ENCODE measurements around the gene NPAS3. TPM values are rescaled to one million over a fixed set of nuclear protein-coding genes. Genes with fewer than 3 reads are reported as not detected.
A peak's percentile ranks its signal among the peaks of the same experiment; 100 is the strongest.

NPAS3 gene
- polyA plus RNA-seq, 2 of the 4 experiments (the other 2 are of a cell fraction), result not detected

DNA sequence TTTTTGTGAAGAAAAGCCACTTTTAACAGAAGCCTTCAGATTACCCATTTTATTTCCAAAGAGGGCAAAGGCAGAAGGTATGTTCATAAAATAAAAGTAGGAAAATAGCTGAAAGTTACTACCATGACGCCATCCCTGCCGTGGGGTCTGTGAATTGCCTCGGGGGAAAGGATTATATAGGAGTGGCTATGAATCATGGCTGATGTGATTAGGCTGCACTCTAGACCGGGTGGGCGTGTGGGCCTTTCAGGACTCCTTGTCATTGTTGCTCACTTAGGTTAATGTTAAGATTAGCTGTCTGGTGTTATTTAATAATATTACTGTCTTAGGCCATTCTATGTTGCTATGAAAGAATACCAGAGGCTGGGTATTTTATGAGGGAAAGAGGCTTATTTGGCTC lies 816.7 kb downstream of the NPAS3 start (continued):
- TF ChIP-seq ESRRA (IDR thresholded peaks at IDR 0.05; ENCODE audit: borderline replicate concordance, low read length) (no peak), GATA3 (IDR thresholded peaks at IDR 0.05; ENCODE audit: borderline replicate concordance) (no peak), BHLHE40 (IDR thresholded peaks at IDR 0.05; ENCODE audit: low read depth, low read length) (no peak), NPAS2 (CRISPR knock-in tag; IDR thresholded peaks at IDR 0.05; ENCODE audit: borderline replicate concordance) (no peak), CEBPB (IDR thresholded peaks at IDR 0.05) (no peak), MAFK (IDR thresholded peaks at IDR 0.05; ENCODE audit: partially characterized antibody) (no peak), JUNB (IDR thresholded peaks at IDR 0.05) (no peak)
- TF ChIP-seq, protein P1, sequence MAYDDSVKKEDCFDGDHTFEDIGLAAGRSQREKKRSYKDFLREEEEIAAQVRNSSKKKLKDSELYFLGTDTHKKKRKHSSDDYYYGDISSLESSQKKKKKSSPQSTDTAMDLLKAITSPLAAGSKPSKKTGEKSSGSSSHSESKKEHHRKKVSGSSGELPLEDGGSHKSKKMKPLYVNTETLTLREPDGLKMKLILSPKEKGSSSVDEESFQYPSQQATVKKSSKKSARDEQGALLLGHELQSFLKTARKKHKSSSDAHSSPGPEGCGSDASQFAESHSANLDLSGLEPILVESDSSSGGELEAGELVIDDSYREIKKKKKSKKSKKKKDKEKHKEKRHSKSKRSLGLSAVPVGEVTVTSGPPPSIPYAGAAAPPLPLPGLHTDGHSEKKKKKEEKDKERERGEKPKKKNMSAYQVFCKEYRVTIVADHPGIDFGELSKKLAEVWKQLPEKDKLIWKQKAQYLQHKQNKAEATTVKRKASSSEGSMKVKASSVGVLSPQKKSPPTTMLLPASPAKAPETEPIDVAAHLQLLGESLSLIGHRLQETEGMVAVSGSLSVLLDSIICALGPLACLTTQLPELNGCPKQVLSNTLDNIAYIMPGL (CRISPR knock-in tag; IDR thresholded peaks at IDR 0.05; ENCODE audit: borderline replicate concordance), result no peak

DNA sequence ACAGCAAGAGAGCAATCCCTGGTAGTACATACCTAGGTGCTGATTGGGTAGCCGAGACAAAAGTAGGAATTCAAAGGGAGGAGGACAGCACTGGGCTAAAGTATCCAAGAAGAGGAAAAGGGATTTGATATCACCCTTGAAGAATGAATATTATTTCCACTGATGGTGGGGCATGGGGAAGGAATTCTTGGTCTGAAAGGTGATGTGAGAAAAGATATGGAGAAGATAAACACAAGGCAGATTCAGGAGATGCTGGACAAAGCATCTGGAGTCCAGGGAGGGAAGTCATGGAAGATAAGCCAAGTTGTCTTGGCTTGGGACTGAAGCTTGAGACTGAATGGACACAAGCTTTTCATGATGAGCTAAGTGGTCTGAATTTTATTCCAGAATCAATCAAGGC lies 818.2 kb downstream of the NPAS3 start:
- FAIRE-seq (no peak), ATAC-seq (no peak), DNase-seq (ENCODE audit: low read depth in 1 of 2, low spot score in 1 of 2) (no peak)
- no peak overlapping the region for H3K4me2 ChIP-seq
- 4% methylated on average over 1 of the region's 1 CpG for WGBS (ENCODE audit: missing lambda C conversion rate)
- POLR2A ChIA-PET, result no interaction called here
- CTCF ChIA-PET, result no interaction called here
- no peak overlapping the region for H3K4me3 ChIP-seq
- H3K9me3 ChIP-seq, result no peaks in the 10 kb centered on the region
- H3K4me1 ChIP-seq, result no peaks in the 10 kb centered on the region
- no peak overlapping the region for H3K27ac ChIP-seq
- TF ChIP-seq CHD4 (IDR thresholded peaks at IDR 0.05; ENCODE audit: borderline replicate concordance), result no peak
- no peak for TF ChIP-seq TFCP2L1 (CRISPR knock-in tag; IDR thresholded peaks at IDR 0.05)
- TF ChIP-seq, protein P2, sequence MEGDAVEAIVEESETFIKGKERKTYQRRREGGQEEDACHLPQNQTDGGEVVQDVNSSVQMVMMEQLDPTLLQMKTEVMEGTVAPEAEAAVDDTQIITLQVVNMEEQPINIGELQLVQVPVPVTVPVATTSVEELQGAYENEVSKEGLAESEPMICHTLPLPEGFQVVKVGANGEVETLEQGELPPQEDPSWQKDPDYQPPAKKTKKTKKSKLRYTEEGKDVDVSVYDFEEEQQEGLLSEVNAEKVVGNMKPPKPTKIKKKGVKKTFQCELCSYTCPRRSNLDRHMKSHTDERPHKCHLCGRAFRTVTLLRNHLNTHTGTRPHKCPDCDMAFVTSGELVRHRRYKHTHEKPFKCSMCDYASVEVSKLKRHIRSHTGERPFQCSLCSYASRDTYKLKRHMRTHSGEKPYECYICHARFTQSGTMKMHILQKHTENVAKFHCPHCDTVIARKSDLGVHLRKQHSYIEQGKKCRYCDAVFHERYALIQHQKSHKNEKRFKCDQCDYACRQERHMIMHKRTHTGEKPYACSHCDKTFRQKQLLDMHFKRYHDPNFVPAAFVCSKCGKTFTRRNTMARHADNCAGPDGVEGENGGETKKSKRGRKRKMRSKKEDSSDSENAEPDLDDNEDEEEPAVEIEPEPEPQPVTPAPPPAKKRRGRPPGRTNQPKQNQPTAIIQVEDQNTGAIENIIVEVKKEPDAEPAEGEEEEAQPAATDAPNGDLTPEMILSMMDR (IDR thresholded peaks at IDR 0.05), result no peak
- no peak for TF ChIP-seq CBX8 (IDR thresholded peaks at IDR 0.05)
- TF ChIP-seq NR3C1 (IDR thresholded peaks at IDR 0.05), result no peak
- TF ChIP-seq, protein P3, sequence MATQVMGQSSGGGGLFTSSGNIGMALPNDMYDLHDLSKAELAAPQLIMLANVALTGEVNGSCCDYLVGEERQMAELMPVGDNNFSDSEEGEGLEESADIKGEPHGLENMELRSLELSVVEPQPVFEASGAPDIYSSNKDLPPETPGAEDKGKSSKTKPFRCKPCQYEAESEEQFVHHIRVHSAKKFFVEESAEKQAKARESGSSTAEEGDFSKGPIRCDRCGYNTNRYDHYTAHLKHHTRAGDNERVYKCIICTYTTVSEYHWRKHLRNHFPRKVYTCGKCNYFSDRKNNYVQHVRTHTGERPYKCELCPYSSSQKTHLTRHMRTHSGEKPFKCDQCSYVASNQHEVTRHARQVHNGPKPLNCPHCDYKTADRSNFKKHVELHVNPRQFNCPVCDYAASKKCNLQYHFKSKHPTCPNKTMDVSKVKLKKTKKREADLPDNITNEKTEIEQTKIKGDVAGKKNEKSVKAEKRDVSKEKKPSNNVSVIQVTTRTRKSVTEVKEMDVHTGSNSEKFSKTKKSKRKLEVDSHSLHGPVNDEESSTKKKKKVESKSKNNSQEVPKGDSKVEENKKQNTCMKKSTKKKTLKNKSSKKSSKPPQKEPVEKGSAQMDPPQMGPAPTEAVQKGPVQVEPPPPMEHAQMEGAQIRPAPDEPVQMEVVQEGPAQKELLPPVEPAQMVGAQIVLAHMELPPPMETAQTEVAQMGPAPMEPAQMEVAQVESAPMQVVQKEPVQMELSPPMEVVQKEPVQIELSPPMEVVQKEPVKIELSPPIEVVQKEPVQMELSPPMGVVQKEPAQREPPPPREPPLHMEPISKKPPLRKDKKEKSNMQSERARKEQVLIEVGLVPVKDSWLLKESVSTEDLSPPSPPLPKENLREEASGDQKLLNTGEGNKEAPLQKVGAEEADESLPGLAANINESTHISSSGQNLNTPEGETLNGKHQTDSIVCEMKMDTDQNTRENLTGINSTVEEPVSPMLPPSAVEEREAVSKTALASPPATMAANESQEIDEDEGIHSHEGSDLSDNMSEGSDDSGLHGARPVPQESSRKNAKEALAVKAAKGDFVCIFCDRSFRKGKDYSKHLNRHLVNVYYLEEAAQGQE (IDR thresholded peaks at IDR 0.05), result no peak
- no peak for TF ChIP-seq EHF (CRISPR knock-in tag; IDR thresholded peaks at IDR 0.05)
- TF ChIP-seq GATA3 (IDR thresholded peaks at IDR 0.05; ENCODE audit: borderline replicate concordance), result no peak
- no peak for TF ChIP-seq BHLHE40 (IDR thresholded peaks at IDR 0.05; ENCODE audit: low read depth, low read length)

DNA sequence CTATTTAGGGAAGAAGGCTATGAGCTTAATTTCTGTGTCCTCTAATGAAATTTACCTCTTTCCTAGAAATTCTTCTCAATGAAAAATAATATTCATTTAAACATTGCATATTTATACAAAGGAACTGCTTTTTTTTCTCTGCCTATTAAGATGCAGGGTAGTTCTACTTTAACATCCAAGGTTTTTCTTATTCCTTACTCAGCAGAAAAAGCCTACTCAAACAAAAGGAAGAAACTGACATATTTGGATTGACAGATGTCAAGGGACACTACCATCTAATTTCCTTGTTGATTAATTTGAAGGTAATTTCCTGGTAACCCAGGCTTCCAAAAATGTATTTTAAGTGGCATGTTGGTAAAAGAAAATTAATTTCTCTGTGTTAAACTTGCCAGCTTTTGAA lies 819.9 kb downstream of the NPAS3 start:
- no peaks in the 10 kb centered on the region for H3K4me1 ChIP-seq
- no peak overlapping the region for H3K4me2 ChIP-seq
- no peak overlapping the region for H3K4me3 ChIP-seq
- no peak for DNase-seq (ENCODE audit: low read depth in 1 of 2, low spot score in 1 of 2)
- no peaks in the 10 kb centered on the region for H3K9me3 ChIP-seq
- CTCF ChIA-PET, result interaction anchor here (1.3 to 1.4 kb wide), 2 partner anchors 9 to 34 kb away, joined by 4 to 6 read pairs; no protein-coding TSS in a partner anchor
- TF ChIP-seq MAFK (IDR thresholded peaks at IDR 0.05; ENCODE audit: partially characterized antibody) (peak; percentile 70), HOXB13 (CRISPR knock-in tag; IDR thresholded peaks at IDR 0.05; ENCODE audit: low read depth) (no peak), RAD21 (conservative IDR thresholded peaks at IDR 0.05 in 1 of 2, IDR thresholded peaks at IDR 0.05 in 1 of 2) (no peak)
- no peak overlapping the region for H3K27ac ChIP-seq
- POLR2A ChIA-PET, result no interaction called here
- no peak for FAIRE-seq
- no peak for ATAC-seq

All from A549 (cell line).